Prostate gland (tissue), 2 donors: ENCODE measurements around the gene RHBDD1.

Experiments used
- POLR2A ChIP-seq: fragments of 450-650 bp; IDR thresholded peaks from one replicate; pipeline ENCODE4 v1.6.1; 2016; ENCODE audit warnings: antibody characterized with exemption, mild to moderate bottlenecking
- TF ChIP-seq, protein P1 (sequence below), 4 experiments: fragments of 200-600 bp in 2 of 4; fragments of 450-650 bp in 2 of 4; sonication (generic) in 2 of 4; IDR thresholded peaks; 1 replicate in 3 of 4; 2 replicates in 1 of 4; pipeline ENCODE4 v1.5.1; 2016 to 2019; ENCODE audit warnings: antibody characterized with exemption in 4 of 4, mild to moderate bottlenecking in 2 of 4, moderate library complexity in 2 of 4

DNA sequence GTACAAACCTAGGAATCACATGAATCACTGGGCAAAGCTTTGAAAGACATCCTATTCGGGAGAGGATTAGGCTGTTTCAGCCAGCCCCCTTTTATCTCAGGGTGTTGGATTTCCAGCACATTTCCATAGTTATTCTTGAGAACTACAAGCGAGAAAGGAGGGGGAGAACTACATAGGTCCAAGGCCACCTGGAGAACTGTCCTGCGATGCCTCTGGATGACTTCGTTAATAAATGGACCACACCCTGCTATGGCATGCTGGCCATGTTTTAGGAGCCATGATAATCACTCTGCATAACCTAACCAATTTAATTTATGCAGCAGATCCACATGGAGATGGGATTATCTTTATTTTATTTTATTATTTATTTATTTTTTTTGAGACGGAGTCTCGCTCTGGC is 29.9 kb downstream of the RHBDD1 start:
- TF ChIP-seq, protein P1, sequence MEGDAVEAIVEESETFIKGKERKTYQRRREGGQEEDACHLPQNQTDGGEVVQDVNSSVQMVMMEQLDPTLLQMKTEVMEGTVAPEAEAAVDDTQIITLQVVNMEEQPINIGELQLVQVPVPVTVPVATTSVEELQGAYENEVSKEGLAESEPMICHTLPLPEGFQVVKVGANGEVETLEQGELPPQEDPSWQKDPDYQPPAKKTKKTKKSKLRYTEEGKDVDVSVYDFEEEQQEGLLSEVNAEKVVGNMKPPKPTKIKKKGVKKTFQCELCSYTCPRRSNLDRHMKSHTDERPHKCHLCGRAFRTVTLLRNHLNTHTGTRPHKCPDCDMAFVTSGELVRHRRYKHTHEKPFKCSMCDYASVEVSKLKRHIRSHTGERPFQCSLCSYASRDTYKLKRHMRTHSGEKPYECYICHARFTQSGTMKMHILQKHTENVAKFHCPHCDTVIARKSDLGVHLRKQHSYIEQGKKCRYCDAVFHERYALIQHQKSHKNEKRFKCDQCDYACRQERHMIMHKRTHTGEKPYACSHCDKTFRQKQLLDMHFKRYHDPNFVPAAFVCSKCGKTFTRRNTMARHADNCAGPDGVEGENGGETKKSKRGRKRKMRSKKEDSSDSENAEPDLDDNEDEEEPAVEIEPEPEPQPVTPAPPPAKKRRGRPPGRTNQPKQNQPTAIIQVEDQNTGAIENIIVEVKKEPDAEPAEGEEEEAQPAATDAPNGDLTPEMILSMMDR (IDR thresholded peaks at IDR 0.05), result no peak
- TF ChIP-seq POLR2A, result no peak
